Activated naive CD8-positive, alpha-beta T cell treated with anti-CD3 and anti-CD28 coated beads, Interleukin-2, amount 50 U/mL, for 24 hours (primary cell): ENCODE results near the gene DNER.

ENCODE experiments used
- ATAC-seq: fragments of 150-1000 bp; cut with Tn5 transposase; one replicate; pipeline ENCODE4 v1.10.0; 2021
- DNase-seq: peaks from one replicate; pipeline ENCODE4 v3.0.0; 2021
- H3K27ac Mint-ChIP-seq: one replicate; pipeline ENCODE4 v1.8.0; 2021; ENCODE audit warnings: mild to moderate bottlenecking, mixed read lengths
- H3K27me3 Mint-ChIP-seq: one replicate; pipeline ENCODE4 v1.8.0; 2021; ENCODE audit warnings: mixed read lengths
- H3K36me3 Mint-ChIP-seq: one replicate; pipeline ENCODE4 v1.8.0; 2021; ENCODE audit warnings: low read depth, mixed read lengths
- H3K4me1 Mint-ChIP-seq: one replicate; pipeline ENCODE4 v1.8.0; 2021; ENCODE audit warnings: mixed read lengths
- H3K4me3 Mint-ChIP-seq: one replicate; pipeline ENCODE4 v1.8.0; 2021; ENCODE audit warnings: mild to moderate bottlenecking, moderate library complexity, mixed read lengths
- H3K9me3 Mint-ChIP-seq: one replicate; pipeline ENCODE4 v1.8.0; 2021; ENCODE audit warnings: mixed read lengths

DNER gene

DNA sequence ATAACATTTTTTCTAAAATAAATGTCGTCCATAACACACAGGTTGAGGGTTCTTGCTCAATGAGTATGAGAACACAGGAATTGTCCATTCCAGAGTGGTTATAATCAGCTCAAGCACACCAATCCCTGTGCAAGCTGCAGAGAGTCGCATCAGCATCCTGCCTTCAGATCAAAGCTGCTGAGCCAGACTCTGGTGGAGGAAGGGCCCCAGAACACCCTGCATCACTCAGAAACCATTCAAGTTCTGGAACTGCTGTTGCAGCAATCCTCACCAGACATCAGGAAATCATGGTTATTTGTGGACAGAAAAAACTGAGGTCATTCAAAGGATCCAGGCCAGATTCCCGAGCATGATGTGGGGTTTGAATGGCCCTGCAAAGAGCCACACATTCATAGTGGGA lies 44.5 kb downstream of the DNER start:
- ATAC-seq: no peak
- no peak overlapping the region for H3K27ac Mint-ChIP-seq
- H3K36me3 Mint-ChIP-seq: no peaks in the 10 kb centered on the region
- H3K9me3 Mint-ChIP-seq: no peaks in the 10 kb centered on the region
- peaks cover 12% of the 10 kb centered on the region for H3K27me3 Mint-ChIP-seq
- no peak for DNase-seq
- H3K4me1 Mint-ChIP-seq: no peaks in the 10 kb centered on the region
- H3K4me3 Mint-ChIP-seq: no peak overlapping the region

DNA sequence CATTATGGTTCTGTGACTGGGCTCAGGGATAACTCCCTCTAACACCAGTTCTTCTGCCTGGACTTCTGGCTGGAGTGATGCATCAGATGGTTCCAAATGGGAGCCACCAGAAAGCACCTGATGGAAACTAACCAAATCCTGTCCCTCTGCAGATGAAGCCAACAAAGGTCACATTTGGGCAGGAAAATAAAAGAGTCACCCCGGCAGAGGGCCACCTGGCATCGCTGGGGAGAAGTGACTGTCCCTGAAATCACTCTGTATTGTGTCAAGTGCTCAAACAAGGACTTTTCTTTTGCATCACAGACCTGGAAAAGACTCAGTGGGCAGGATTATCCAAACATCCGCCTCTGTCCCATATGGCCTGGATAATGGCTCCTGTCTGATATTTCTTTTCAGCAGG lies 47.5 kb downstream of the DNER start:
- H3K4me1 Mint-ChIP-seq: no peaks in the 10 kb centered on the region
- peaks cover 8% of the 10 kb centered on the region for H3K27me3 Mint-ChIP-seq
- H3K4me3 Mint-ChIP-seq: no peak overlapping the region
- H3K36me3 Mint-ChIP-seq: no peaks in the 10 kb centered on the region
- DNase-seq (no peak), ATAC-seq (no peak)
- H3K9me3 Mint-ChIP-seq: no peaks in the 10 kb centered on the region
- H3K27ac Mint-ChIP-seq: no peak overlapping the region

DNA sequence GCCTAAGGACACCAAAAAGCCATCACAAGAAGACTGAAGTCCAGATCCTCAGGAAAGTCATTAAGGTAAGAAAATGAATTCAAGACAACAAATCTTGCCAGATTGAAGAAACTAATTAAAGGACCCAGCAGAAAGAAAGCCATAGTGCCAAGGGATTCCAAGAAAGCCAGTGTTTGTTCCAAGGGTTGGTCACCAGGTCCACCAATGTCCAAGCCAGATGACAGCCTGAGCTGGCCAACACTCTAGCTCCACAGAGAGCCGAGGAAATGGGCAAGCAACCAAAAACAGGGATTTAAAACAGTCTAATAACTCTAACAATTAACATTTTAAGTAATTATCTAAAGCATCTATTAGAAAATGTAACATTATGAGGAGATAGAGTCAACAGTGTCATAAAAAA lies 49.2 kb downstream of the DNER start:
- Mint-ChIP-seq H3K4me3 (no peak overlapping the region), H3K27me3 (peaks cover 5% of the 10 kb centered on the region), H3K4me1 (no peaks in the 10 kb centered on the region), H3K36me3 (no peaks in the 10 kb centered on the region), H3K27ac (no peak overlapping the region), H3K9me3 (no peaks in the 10 kb centered on the region)
- ATAC-seq: no peak
- no peak for DNase-seq

DNA sequence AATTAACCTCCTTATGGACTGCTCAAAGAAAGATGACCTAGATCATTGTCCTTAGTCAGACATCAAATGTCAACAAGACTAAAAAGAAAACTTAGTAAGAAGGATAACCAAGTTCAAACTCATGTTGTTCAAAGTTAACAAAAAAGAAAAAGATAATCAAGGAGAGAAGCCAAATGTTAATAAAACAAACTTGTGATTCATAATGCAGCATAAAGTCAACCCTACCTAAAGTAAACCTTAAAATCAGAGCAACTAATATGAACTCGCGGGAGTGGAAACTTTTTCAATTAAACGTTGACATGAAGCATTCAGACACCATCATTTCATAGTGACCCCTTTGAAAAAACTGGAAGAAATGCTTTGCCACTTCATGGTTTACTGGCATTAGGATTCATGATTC lies 52.9 kb downstream of the DNER start:
- no peak overlapping the region for H3K27ac Mint-ChIP-seq

DNA sequence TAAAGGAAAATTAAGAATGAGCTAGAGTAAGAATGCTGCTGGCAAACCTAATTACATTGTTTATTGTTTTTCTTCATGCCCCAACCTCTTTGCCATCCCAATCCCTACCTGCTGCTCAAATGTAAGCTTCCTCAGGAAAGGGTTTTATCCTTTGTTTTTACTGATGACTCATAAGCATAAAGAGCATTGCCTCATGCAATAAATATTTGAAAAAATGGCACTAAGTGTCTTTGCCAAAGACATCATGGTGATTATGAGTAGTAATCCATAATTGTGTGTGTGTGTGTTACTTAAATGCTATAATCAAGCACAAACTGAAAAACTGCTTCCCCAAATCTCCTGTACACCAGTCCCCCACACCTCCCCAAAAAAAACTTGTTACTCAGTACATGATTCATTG lies 53.4 kb downstream of the DNER start:
- H3K27me3 Mint-ChIP-seq: peaks cover 10% of the 10 kb centered on the region
- no peak for ATAC-seq
- no peak for DNase-seq
- H3K9me3 Mint-ChIP-seq: no peaks in the 10 kb centered on the region
- H3K4me1 Mint-ChIP-seq: no peaks in the 10 kb centered on the region
- H3K4me3 Mint-ChIP-seq: no peak overlapping the region
- no peak overlapping the region for H3K27ac Mint-ChIP-seq
- no peaks in the 10 kb centered on the region for H3K36me3 Mint-ChIP-seq

More for the DNA sequence above, 52.9 kb downstream of the DNER start:
- Mint-ChIP-seq H3K4me1 (no peaks in the 10 kb centered on the region), H3K4me3 (no peak overlapping the region), H3K27me3 (peaks cover 6% of the 10 kb centered on the region), H3K36me3 (no peaks in the 10 kb centered on the region), H3K9me3 (no peaks in the 10 kb centered on the region)
- ATAC-seq (no peak), DNase-seq (no peak)

DNA sequence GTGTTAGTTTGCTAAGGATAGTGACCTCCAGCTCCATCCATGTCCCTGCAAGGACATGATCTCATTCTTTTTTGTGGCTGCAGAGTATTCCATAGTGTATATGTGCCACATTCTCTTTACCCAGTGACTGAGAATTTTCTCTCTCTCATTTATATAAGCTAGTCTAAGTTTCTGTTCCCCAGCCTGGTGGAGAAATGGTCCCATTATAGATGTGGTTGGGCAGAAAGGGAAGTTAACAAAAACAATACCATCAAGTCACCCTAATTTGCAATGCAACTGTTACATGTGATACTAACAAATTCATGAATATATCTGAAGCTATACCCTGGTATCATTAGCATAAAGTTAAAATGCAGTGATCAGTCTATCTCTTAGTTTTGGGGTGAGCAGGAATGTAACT lies 54.0 kb downstream of the DNER start:
- peaks cover 11% of the 10 kb centered on the region for H3K27me3 Mint-ChIP-seq
- ATAC-seq: no peak
- no peak overlapping the region for H3K27ac Mint-ChIP-seq
- no peaks in the 10 kb centered on the region for H3K9me3 Mint-ChIP-seq
- no peak overlapping the region for H3K4me3 Mint-ChIP-seq
- no peaks in the 10 kb centered on the region for H3K36me3 Mint-ChIP-seq
- no peaks in the 10 kb centered on the region for H3K4me1 Mint-ChIP-seq
- DNase-seq: no peak

DNA sequence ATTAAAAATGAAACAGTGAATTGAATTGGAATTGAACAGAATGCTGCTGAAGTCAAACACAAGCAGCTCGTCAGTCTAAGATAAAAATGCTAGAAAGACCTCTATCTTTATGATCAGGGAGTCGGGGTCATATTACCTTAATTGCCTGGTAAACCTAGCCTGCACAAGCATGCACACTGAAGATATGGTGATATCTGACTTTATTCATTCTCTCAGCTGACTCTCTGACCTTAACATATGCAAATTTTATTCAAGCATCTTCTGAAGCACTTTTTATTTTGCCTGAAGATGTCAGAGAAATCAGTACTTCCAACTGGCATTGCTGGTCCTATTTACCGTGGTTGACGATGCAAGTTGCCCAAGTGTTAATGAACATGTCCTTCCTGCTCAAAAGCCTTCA lies 56.4 kb downstream of the DNER start:
- ATAC-seq (no peak), DNase-seq (no peak)
- Mint-ChIP-seq H3K27me3 (peaks cover 11% of the 10 kb centered on the region), H3K9me3 (no peaks in the 10 kb centered on the region), H3K4me1 (no peaks in the 10 kb centered on the region), H3K4me3 (no peak overlapping the region), H3K27ac (no peak overlapping the region), H3K36me3 (no peaks in the 10 kb centered on the region)

DNA sequence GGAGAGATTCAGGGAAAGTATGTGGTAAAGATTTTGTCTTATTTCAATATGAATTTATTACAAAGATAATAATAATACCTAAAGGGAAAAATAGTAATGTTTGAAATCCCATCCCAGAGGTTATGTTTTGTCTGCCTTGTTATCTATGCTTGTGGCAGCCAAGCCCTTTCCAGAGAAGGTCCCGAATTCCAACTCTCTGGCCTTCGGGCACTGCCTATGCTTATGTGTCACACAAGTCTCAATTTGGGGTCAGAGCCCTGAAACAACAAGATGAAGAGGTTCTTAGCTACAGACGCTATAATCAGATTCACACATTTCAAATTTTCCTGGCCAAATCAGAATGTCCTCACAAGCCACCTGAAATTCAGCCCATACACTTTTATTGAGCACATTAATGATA lies 59.9 kb downstream of the DNER start:
- Mint-ChIP-seq H3K4me1 (no peaks in the 10 kb centered on the region), H3K4me3 (no peak overlapping the region), H3K9me3 (no peaks in the 10 kb centered on the region), H3K36me3 (no peaks in the 10 kb centered on the region), H3K27ac (no peak overlapping the region), H3K27me3 (peaks cover 8% of the 10 kb centered on the region)
- no peak for ATAC-seq
- no peak for DNase-seq

DNA sequence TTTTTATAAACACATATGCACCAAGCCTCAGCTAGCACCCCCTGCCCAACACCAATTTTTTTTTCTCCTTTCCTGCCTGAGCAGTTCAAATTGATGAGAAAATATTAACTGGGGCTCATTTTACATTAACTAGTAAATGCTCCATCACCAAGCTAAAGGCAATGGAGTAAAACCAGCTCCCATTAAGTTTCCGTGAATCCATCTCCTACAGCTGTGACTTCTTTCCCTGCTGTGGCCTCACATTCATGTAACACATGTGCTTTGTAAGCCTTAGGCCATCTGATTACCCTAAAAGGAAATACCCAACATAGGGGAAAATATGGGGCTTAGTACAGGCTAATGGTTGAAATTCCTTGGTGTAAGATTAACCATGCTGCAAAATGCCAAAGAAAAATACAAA lies 60.8 kb downstream of the DNER start:
- Mint-ChIP-seq H3K36me3 (no peaks in the 10 kb centered on the region), H3K4me1 (no peaks in the 10 kb centered on the region), H3K27ac (no peak overlapping the region), H3K9me3 (no peaks in the 10 kb centered on the region), H3K4me3 (no peak overlapping the region), H3K27me3 (peaks cover 8% of the 10 kb centered on the region)
- no peak for DNase-seq
- ATAC-seq: no peak

DNA sequence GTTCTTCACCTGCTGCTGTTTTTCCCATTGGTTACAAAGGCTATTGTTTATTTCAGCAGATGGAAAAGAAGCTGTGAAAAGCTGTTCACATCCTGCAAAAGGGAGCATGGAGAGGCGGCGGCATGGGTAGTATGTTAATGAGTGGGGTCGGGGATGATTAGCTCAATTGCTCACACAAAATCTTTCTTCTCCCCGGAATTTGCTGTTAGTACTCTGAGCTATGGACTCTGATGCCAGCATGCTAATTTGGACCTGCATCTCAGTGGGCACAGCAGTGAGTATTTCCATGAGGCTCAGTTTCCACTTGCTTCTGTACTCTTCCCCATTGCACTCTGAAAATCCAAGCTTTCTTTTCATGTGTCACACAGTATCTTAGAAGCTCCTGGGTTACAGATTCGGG lies 61.6 kb downstream of the DNER start:
- no peak overlapping the region for H3K27ac Mint-ChIP-seq
- H3K36me3 Mint-ChIP-seq: no peaks in the 10 kb centered on the region
- no peak overlapping the region for H3K4me3 Mint-ChIP-seq
- ATAC-seq: no peak
- H3K4me1 Mint-ChIP-seq: no peaks in the 10 kb centered on the region
- H3K9me3 Mint-ChIP-seq: no peaks in the 10 kb centered on the region
- H3K27me3 Mint-ChIP-seq: peaks cover 10% of the 10 kb centered on the region
- DNase-seq: no peak

DNA sequence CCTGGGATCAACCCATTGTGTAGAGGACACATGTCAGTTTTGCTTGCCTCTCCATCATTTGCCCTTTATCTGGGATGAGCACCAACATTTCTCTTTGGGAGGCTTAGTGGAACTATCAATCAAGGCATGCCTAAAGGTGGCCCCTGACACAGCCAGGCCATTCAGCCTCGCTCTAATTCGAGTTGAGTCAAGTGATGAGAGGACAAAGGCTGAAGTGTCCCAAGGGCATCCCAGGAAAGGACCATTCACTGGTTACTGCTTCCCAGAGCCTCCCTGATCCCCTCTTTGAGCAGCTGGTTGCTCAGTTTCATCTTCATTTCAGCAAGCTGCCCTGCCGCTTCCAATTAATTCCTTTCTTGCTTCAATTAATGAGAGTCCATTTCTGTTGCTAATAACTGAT lies 63.5 kb downstream of the DNER start:
- no peaks in the 10 kb centered on the region for H3K36me3 Mint-ChIP-seq
- H3K27ac Mint-ChIP-seq: no peak overlapping the region
- peaks cover 3% of the 10 kb centered on the region for H3K27me3 Mint-ChIP-seq
- no peaks in the 10 kb centered on the region for H3K4me1 Mint-ChIP-seq
- no peak overlapping the region for H3K4me3 Mint-ChIP-seq
- ATAC-seq: no peak
- DNase-seq: no peak
- H3K9me3 Mint-ChIP-seq: no peaks in the 10 kb centered on the region

DNA sequence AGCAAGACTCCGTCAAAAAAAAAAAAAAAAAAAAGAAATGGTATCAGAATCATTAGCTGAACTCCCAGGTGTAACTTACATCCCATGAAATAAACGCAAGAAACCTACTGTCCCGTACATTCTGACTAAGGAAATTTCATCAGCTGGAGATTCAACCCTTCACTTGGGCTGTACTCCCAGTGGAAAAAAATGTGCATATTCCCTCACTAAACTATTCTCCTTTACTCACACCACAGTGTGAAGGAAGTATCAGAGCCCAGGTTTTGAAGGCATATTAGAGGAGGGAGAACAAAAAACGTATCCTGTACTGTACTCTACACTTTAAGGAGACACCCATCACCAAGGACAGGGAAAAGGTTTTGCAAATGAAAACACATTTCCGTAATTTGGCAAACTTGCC lies 64.3 kb downstream of the DNER start:
- Mint-ChIP-seq H3K9me3 (no peaks in the 10 kb centered on the region), H3K27me3 (peaks cover 5% of the 10 kb centered on the region), H3K4me1 (no peaks in the 10 kb centered on the region), H3K36me3 (no peaks in the 10 kb centered on the region), H3K27ac (no peak overlapping the region), H3K4me3 (no peak overlapping the region)
- ATAC-seq (no peak), DNase-seq (no peak)

DNA sequence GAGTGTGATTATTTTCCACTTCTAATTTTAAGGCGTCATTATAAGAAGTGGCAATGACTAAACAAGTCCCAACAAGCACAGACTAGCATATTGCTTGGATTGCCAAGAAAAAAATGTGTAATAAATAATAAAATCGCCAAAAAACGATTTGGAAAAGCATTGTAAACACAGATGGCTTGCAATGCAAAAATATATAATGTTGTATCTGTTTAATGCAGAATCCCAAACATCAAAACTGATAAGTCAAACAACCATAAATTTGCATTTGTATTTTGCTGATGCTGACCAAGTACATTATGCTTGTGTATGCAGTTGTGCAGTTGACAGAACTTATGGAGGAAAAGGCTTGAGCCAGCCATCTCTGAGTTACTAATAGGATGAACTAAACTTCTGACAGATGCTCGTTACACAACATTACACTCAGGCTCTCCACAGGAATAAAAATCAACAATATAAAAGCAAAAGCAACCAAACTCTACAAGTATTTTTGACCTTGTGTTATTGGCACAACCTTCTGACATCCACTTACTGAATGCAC lies 68.1 kb downstream of the DNER start:
- no peak overlapping the region for H3K4me3 Mint-ChIP-seq
- no peaks in the 10 kb centered on the region for H3K9me3 Mint-ChIP-seq
- H3K4me1 Mint-ChIP-seq: no peaks in the 10 kb centered on the region
- H3K27me3 Mint-ChIP-seq: peaks cover 5% of the 10 kb centered on the region
- H3K27ac Mint-ChIP-seq: no peak overlapping the region
- no peak for DNase-seq
- H3K36me3 Mint-ChIP-seq: no peaks in the 10 kb centered on the region
- ATAC-seq: no peak

DNA sequence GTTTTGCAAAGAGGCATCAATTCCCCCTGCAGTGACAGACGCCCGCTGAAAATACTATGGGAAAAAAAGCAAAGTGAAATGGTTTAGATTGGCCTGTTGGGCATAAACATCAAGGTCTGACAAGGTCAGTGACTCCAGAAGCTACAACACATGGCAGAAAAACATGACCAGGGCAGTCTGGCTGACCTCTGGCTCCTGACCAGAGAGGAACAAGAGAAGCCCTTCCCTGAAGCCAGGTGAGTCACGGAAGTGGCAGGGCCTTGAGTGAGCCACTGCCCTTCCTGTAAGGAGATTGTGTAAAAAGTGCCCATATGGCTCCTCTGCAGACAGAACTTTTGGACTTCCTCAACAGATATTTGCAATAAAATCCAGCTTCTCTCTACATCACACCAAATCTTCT lies 72.0 kb downstream of the DNER start:
- H3K27me3 Mint-ChIP-seq: peaks cover 8% of the 10 kb centered on the region
- no peak overlapping the region for H3K27ac Mint-ChIP-seq
- no peaks in the 10 kb centered on the region for H3K4me1 Mint-ChIP-seq
- ATAC-seq (no peak), DNase-seq (no peak)
- H3K9me3 Mint-ChIP-seq: no peaks in the 10 kb centered on the region
- H3K4me3 Mint-ChIP-seq: no peak overlapping the region
- no peaks in the 10 kb centered on the region for H3K36me3 Mint-ChIP-seq

DNA sequence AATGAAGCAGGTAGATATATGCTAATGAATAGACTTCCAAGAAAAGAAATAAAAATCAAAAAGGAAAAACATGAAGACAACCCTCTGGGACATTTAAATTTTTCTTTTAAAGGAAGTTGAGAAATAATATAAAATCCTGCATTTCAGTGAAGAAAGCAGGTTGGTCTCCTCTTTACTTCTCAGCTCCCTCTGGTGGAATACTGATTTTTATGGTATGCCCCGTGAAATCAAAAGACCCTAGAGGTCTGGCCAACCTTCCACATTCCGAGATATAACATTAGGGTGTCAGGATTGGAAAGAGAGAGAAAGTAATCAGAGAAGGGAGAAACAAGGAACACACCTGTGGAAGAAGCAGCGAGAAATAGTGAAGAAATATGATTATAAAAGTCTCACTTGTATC lies 72.7 kb downstream of the DNER start:
- H3K36me3 Mint-ChIP-seq: no peaks in the 10 kb centered on the region
- DNase-seq (no peak), ATAC-seq (no peak)
- H3K27me3 Mint-ChIP-seq: peaks cover 14% of the 10 kb centered on the region
- H3K4me3 Mint-ChIP-seq: no peak overlapping the region
- H3K4me1 Mint-ChIP-seq: no peaks in the 10 kb centered on the region
- no peak overlapping the region for H3K27ac Mint-ChIP-seq
- no peaks in the 10 kb centered on the region for H3K9me3 Mint-ChIP-seq

DNA sequence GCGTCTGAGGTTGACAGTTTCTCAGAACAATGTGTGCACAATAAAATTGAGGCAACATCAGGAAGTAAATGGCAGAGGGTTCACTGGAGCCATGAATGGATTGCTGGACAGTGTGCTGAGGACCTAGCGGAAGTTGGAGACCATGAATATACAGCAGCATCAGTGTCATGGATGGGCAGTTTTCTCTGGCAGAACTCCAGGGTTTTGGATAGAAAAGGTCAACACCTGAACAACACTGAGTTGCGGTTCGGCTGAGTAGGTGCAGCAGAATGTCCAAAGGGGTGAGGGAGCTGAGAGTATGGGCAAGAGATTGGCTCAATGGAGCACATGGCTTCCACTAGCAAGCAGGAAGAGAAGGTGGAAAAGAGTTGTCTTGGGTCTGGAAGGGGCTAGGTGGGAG lies 73.7 kb downstream of the DNER start:
- no peaks in the 10 kb centered on the region for H3K36me3 Mint-ChIP-seq
- no peak overlapping the region for H3K4me3 Mint-ChIP-seq
- H3K27ac Mint-ChIP-seq: no peak overlapping the region
- no peaks in the 10 kb centered on the region for H3K9me3 Mint-ChIP-seq
- peaks cover 19% of the 10 kb centered on the region for H3K27me3 Mint-ChIP-seq
- no peak for DNase-seq
- no peaks in the 10 kb centered on the region for H3K4me1 Mint-ChIP-seq
- no peak for ATAC-seq
